ENCODE measurements around the gene TGM6.

TGM6 gene

DNA sequence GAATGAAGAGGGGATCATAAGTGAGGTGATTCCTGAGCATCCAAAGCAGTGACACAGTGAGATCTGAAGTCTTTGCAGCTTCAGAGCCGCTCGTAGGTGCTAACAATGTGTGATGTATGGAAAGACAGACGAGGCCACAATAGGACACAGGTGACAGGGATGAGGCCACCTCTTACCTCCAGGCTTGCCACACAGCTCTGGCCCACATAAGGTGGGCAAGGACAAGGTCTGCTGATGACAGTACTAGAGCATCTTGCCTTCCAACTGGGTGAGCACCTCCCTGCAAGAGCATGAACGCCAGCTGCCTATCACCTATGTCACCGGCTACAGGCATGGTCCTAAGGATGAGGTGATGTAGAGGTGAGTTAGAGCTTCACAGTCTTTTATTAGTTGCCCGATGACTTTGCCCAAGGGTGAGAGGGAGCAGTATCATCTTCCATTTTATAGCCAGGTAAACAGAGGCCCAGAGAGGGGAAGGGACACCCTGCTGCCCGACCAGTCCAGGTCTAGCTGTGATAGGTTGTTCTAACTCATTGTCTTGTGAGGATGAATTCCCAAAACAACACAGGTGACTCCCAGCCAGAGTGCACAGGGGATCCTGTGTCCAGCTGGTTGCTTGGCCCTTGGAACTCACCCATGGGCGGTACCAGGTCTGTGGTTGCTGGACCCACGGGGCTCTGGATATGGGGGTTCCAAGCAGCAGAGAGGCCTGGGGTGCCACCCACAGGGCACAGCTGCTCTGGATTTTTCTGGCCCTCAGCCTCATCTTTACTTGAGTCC is 6.2 kb upstream of the TGM6 start:
- H2AFZ ChIP-seq (ENCODE audit: low read depth, low read length) = no peak overlapping the region
- TF ChIP-seq, protein P1, sequence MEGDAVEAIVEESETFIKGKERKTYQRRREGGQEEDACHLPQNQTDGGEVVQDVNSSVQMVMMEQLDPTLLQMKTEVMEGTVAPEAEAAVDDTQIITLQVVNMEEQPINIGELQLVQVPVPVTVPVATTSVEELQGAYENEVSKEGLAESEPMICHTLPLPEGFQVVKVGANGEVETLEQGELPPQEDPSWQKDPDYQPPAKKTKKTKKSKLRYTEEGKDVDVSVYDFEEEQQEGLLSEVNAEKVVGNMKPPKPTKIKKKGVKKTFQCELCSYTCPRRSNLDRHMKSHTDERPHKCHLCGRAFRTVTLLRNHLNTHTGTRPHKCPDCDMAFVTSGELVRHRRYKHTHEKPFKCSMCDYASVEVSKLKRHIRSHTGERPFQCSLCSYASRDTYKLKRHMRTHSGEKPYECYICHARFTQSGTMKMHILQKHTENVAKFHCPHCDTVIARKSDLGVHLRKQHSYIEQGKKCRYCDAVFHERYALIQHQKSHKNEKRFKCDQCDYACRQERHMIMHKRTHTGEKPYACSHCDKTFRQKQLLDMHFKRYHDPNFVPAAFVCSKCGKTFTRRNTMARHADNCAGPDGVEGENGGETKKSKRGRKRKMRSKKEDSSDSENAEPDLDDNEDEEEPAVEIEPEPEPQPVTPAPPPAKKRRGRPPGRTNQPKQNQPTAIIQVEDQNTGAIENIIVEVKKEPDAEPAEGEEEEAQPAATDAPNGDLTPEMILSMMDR (IDR thresholded peaks at IDR 0.05; ENCODE audit: low read depth, low read length) = no peak
- no peak for TF ChIP-seq EZH2phosphoT487 (IDR thresholded peaks at IDR 0.05; ENCODE audit: low read depth)
- peaks cover 20% of the 10 kb centered on the region for H3K27me3 ChIP-seq (ENCODE audit: low read depth, low read length)
- 0 out of 2 replicates have a peak, but pooled peaks cover 3% of the 10 kb centered on the region for H3K9me3 ChIP-seq (ENCODE audit: insufficient read depth, low read length)
- no peaks in the 10 kb centered on the region for H3K79me2 ChIP-seq (ENCODE audit: low read length)
- H3K4me3 ChIP-seq (ENCODE audit: low read length) = no peak overlapping the region
- H3K4me2 ChIP-seq (ENCODE audit: low read length) = no peak overlapping the region
- H3K9ac ChIP-seq (ENCODE audit: low read length) = no peak overlapping the region
- peaks cover 11% of the 10 kb centered on the region for H3K4me1 ChIP-seq (ENCODE audit: low read length)
- H3K27ac ChIP-seq (ENCODE audit: low read length) = no peak overlapping the region
- H3K36me3 ChIP-seq (replicated peaks; ENCODE audit: low read depth, low read length) = no peaks in the 10 kb centered on the region
- no peaks in the 10 kb centered on the region for H4K20me1 ChIP-seq (ENCODE audit: insufficient read depth, low read length)

DNA sequence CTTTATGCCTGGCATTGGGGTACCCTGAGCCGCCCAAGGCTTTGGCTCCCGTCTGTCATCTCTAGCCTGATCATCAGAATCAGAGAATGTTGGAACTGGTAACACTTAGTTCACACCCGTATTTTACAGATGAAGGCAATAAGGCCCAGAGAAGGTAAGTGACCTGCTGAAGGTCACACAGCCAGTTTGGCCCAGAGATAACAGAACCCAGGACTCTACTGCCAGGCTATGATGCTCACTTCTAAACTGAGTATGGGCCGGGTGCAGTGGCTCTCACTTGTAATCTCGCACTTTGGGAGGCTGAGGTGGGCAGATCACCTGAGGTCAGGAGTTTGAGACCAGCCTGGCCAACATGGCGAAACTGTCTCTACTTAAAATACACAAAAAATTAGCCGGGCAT is 1.8 kb upstream of the TGM6 start:
- no peaks in the 10 kb centered on the region for H4K20me1 ChIP-seq (ENCODE audit: insufficient read depth, low read length)

DNA sequence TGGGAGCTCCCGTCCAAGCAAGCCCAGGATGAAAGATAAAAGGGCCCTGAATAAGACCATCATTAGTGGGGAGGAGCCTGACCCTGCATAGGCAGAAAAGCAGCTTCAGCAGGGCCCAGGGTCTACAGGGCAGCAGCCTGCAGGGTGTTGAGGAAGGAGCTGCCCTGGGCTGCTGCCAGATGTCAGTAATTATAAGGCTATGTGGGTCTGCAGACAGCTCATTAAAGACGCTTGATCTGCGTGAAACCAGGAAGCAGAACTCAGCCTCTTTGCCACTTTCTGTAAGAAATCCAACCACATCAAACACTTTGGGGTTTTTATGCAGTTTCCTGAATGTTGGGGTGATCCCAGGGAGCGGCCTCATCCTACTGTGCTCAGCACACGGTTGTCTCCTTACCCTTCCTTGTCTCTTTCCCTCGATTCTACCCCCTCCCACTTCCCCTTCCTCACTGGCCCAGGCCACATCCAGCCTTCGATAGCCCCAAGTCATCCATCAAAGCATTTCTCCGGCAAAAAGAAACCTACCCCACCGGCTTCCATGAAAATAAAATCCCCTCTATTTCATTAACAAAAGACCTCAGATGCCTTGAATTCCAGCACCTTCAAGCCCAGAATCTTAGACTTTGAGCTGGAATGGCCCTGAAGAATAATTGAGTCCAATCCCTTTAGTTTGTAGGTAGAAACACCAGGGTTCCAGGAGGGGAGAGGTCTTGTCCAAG is 1.0 kb upstream of the TGM6 start:
- H3K79me2 ChIP-seq (ENCODE audit: low read length) = no peaks in the 10 kb centered on the region
- H3K27ac ChIP-seq (ENCODE audit: low read length) = no peak overlapping the region
- 0 out of 2 replicates have a peak overlapping the region, but pooled peaks have one; percentile 3 for H3K4me3 ChIP-seq (ENCODE audit: low read length)
- peaks cover 8% of the 10 kb centered on the region for H3K4me1 ChIP-seq (ENCODE audit: low read length)
- no peaks in the 10 kb centered on the region for H3K27me3 ChIP-seq (ENCODE audit: low read depth, low read length)
- TF ChIP-seq, protein P1 (IDR thresholded peaks at IDR 0.05; ENCODE audit: low read depth, low read length) = no peak
- TF ChIP-seq EZH2phosphoT487 (IDR thresholded peaks at IDR 0.05; ENCODE audit: low read depth) = no peak
- peak overlapping the region; percentile 68 for H2AFZ ChIP-seq (ENCODE audit: low read depth, low read length)
- no peaks in the 10 kb centered on the region for H4K20me1 ChIP-seq (ENCODE audit: insufficient read depth, low read length)
- H3K9me3 ChIP-seq (ENCODE audit: insufficient read depth, low read length) = no peaks in the 10 kb centered on the region
- no peaks in the 10 kb centered on the region for H3K36me3 ChIP-seq (replicated peaks; ENCODE audit: low read depth, low read length)
- peak overlapping the region; percentile 31 for H3K4me2 ChIP-seq (ENCODE audit: low read length)
- no peak overlapping the region for H3K9ac ChIP-seq (ENCODE audit: low read length)

More for the DNA sequence above, 1.8 kb upstream of the TGM6 start:
- H3K79me2 ChIP-seq (ENCODE audit: low read length) = no peaks in the 10 kb centered on the region
- TF ChIP-seq EZH2phosphoT487 (IDR thresholded peaks at IDR 0.05; ENCODE audit: low read depth) = no peak
- TF ChIP-seq, protein P1 (IDR thresholded peaks at IDR 0.05; ENCODE audit: low read depth, low read length) = no peak
- H3K4me1 ChIP-seq (ENCODE audit: low read length) = peaks cover 8% of the 10 kb centered on the region
- H3K9me3 ChIP-seq (ENCODE audit: insufficient read depth, low read length) = no peaks in the 10 kb centered on the region
- H3K4me3 ChIP-seq (ENCODE audit: low read length) = no peak overlapping the region
- H3K9ac ChIP-seq (ENCODE audit: low read length) = no peak overlapping the region
- no peak overlapping the region for H3K4me2 ChIP-seq (ENCODE audit: low read length)
- no peak overlapping the region for H2AFZ ChIP-seq (ENCODE audit: low read depth, low read length)
- H3K27me3 ChIP-seq (ENCODE audit: low read depth, low read length) = no peaks in the 10 kb centered on the region
- no peaks in the 10 kb centered on the region for H3K36me3 ChIP-seq (replicated peaks; ENCODE audit: low read depth, low read length)
- no peak overlapping the region for H3K27ac ChIP-seq (ENCODE audit: low read length)

DNA sequence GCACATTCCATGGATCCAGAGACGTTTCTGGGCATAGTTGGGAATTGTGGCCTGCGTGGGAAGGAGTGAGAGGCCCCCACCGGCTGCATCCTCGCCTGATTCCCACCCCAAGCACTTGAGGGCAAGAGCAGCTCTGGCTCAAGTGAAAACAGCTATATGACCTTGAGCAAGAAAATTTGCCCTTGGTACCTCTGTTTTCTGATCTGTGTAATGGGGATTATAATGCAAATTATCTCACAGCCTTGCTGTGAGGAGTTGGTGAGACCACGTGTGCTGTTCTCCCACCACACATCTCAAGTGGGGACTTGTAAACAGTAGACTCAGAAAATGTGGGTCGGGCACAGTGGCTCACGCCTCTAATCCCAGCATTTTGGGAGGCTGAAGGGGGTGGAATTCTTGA is 602 bp downstream of the TGM6 start:
- no peak overlapping the region for H3K27ac ChIP-seq (ENCODE audit: low read length)
- no peaks in the 10 kb centered on the region for H3K79me2 ChIP-seq (ENCODE audit: low read length)
- H3K27me3 ChIP-seq (ENCODE audit: low read depth, low read length) = no peaks in the 10 kb centered on the region
- H3K36me3 ChIP-seq (replicated peaks; ENCODE audit: low read depth, low read length) = no peaks in the 10 kb centered on the region
- no peaks in the 10 kb centered on the region for H3K9me3 ChIP-seq (ENCODE audit: insufficient read depth, low read length)
- H3K9ac ChIP-seq (ENCODE audit: low read length) = no peak overlapping the region
- no peak for TF ChIP-seq EZH2phosphoT487 (IDR thresholded peaks at IDR 0.05; ENCODE audit: low read depth)
- TF ChIP-seq, protein P1 (IDR thresholded peaks at IDR 0.05; ENCODE audit: low read depth, low read length) = no peak
- no peak overlapping the region for H2AFZ ChIP-seq (ENCODE audit: low read depth, low read length)
- H4K20me1 ChIP-seq (ENCODE audit: insufficient read depth, low read length) = no peaks in the 10 kb centered on the region
- no peak overlapping the region for H3K4me2 ChIP-seq (ENCODE audit: low read length)
- peaks cover 8% of the 10 kb centered on the region for H3K4me1 ChIP-seq (ENCODE audit: low read length)
- no peak overlapping the region for H3K4me3 ChIP-seq (ENCODE audit: low read length)

Measured in OCI-LY3 (cell line).